DND-41 (cell line): ENCODE data around the gene OGFOD2.

Source experiments
- CTCF ChIP-seq: IDR thresholded peaks from 2 replicates; pipeline ENCODE4 v1.5.1; 2012; ENCODE audit warnings: borderline replicate concordance, low read length, moderate library complexity, mild to moderate bottlenecking; ENCODE audit not compliant: poor library complexity, severe bottlenecking; ENCODE audit errors: extremely low read depth
- EZH2 ChIP-seq: IDR thresholded peaks from 3 replicates; pipeline ENCODE4 v1.6.1; 2012; ENCODE audit warnings: borderline replicate concordance, low read depth, mild to moderate bottlenecking, moderate library complexity, low read length, inconsistent platforms; ENCODE audit not compliant: severe bottlenecking

- TF ChIP-seq EZH2 (no peak), CTCF (no peak)
Observed at GRCh38 chr12:122982477-122982815, 7.4 kb downstream of the OGFOD2 start.
